CD4-positive, alpha-beta T cell treated with Interleukin-17A for 1 hour (primary cell): Measurements from ENCODE around the gene SPNS2.
"Not testable (repeated sequence)": the region's sequence is repeated elsewhere in the genome, so short reads cannot be mapped to it uniquely, and the experiment has no call there.

ENCODE experiments used
- DNase-seq: peaks from one replicate; pipeline ENCODE4 v3.0.0-alpha.2; 2020

SPNS2 gene

GRCh38 chr17:4576729-4577322 lies 78.1 kb downstream of the SPNS2 start:
- DNase-seq, result no peak

- DNase-seq, result no peak
Measured at GRCh38 chr17:4577386-4577993, 78.8 kb downstream of the SPNS2 start.

GRCh38 chr17:4578349-4578748 lies 79.7 kb downstream of the SPNS2 start:
- not testable (repeated sequence) for DNase-seq

GRCh38 chr17:4579678-4580077 lies 81.0 kb downstream of the SPNS2 start:
- no peak for DNase-seq

- no peak for DNase-seq
Measured at GRCh38 chr17:4580291-4580690, 81.6 kb downstream of the SPNS2 start.

- no peak for DNase-seq
Measured at GRCh38 chr17:4582101-4582501, 83.4 kb downstream of the SPNS2 start.

- no peak for DNase-seq
Measured at GRCh38 chr17:4582691-4583090, 84.0 kb downstream of the SPNS2 start.

- no peak for DNase-seq
Measured at GRCh38 chr17:4583206-4583605, 84.5 kb downstream of the SPNS2 start.

- DNase-seq, result no peak
Measured at GRCh38 chr17:4583782-4584100, 85.1 kb downstream of the SPNS2 start.

GRCh38 chr17:4584101-4584916 lies 85.6 kb downstream of the SPNS2 start, which contains the start of gene SMTNL2:
TSS of gene SMTNL2 (plus strand) at chr17:4584529. CDS start at chr17:4584606, 77 bp downstream.
- no peak for DNase-seq

- no peak for DNase-seq
Measured at GRCh38 chr17:4584917-4585637, 86.4 kb downstream of the SPNS2 start.

- no peak for DNase-seq
Measured at GRCh38 chr17:4585638-4585994, 86.9 kb downstream of the SPNS2 start.

GRCh38 chr17:4586043-4586442 lies 87.4 kb downstream of the SPNS2 start:
- no peak for DNase-seq

GRCh38 chr17:4587195-4587594 lies 88.5 kb downstream of the SPNS2 start:
- DNase-seq, result no peak

- DNase-seq, result no peak
Measured at GRCh38 chr17:4587803-4588202, 89.1 kb downstream of the SPNS2 start.

GRCh38 chr17:4588391-4588790 lies 89.7 kb downstream of the SPNS2 start:
- DNase-seq, result no peak
